ENCODE measurements around the gene LZTR1.

The LZTR1 gene

GRCh38 chr22:20970939-20971657, 11.0 kb upstream of the LZTR1 start:
- TF ChIP-seq GATA3 (IDR thresholded peaks at IDR 0.05; ENCODE audit: low read depth, low read length) (no peak), GATA2 (IDR thresholded peaks at IDR 0.05; ENCODE audit: low read depth, low read length) (no peak)

- TF ChIP-seq GATA3 (IDR thresholded peaks at IDR 0.05; ENCODE audit: low read depth, low read length) = no peak
- TF ChIP-seq GATA2 (IDR thresholded peaks at IDR 0.05; ENCODE audit: low read depth, low read length) = no peak
Measured at GRCh38 chr22:20972933-20973577, 9.0 kb upstream of the LZTR1 start.

GRCh38 chr22:20973634-20974286, 8.3 kb upstream of the LZTR1 start:
- TF ChIP-seq GATA2 (IDR thresholded peaks at IDR 0.05; ENCODE audit: low read depth, low read length) (no peak), GATA3 (IDR thresholded peaks at IDR 0.05; ENCODE audit: low read depth, low read length) (no peak)

GRCh38 chr22:20974336-20974955, 7.7 kb upstream of the LZTR1 start:
- TF ChIP-seq GATA2 (IDR thresholded peaks at IDR 0.05; ENCODE audit: low read depth, low read length) (no peak), GATA3 (IDR thresholded peaks at IDR 0.05; ENCODE audit: low read depth, low read length) (no peak)

- TF ChIP-seq GATA3 (IDR thresholded peaks at IDR 0.05; ENCODE audit: low read depth, low read length) (no peak), GATA2 (IDR thresholded peaks at IDR 0.05; ENCODE audit: low read depth, low read length) (no peak)
Measured at GRCh38 chr22:20975541-20976290, 6.4 kb upstream of the LZTR1 start.

GRCh38 chr22:20976291-20976877, 5.7 kb upstream of the LZTR1 start:
- no peak for TF ChIP-seq GATA2 (IDR thresholded peaks at IDR 0.05; ENCODE audit: low read depth, low read length)
- no peak for TF ChIP-seq GATA3 (IDR thresholded peaks at IDR 0.05; ENCODE audit: low read depth, low read length)

GRCh38 chr22:20977019-20977418, 5.1 kb upstream of the LZTR1 start:
- TF ChIP-seq GATA2 (IDR thresholded peaks at IDR 0.05; ENCODE audit: low read depth, low read length) (no peak), GATA3 (IDR thresholded peaks at IDR 0.05; ENCODE audit: low read depth, low read length) (no peak)

DNA sequence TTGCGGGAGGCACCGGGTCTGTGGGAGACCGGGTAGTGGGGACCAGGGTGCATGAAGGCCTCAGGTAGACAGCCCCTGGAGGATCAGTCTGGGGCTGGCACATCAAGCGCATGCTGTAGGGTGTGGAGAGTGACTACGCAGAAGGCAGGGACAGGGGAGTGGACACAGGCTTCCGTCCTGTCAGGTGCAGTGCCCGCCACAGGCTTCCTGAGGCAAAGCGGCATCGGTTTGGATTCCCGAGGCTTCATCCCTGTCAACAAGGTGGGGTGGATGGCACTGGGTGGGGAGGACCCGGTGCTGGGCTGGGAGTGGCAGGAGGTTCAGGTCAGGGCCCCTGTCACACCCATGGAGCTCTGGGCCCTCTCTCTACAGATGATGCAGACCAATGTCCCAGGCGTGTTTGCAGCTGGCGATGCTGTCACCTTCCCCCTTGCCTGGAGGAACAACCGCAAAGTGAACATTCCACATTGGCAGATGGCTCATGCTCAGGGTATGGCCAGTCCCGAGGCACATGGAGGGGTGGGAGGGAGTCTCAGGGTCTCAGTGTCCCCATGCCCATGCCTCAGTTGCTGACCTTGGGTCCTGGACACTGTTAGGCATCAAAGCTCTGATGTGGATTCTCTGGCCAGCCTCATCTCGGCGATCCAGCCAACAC, 4.5 kb upstream of the LZTR1 start:
- TF ChIP-seq GATA2 (IDR thresholded peaks at IDR 0.05; ENCODE audit: low read depth, low read length) = no peak
- TF ChIP-seq GATA3 (IDR thresholded peaks at IDR 0.05; ENCODE audit: low read depth, low read length) = no peak

GRCh38 chr22:20978419-20978818, 3.7 kb upstream of the LZTR1 start:
- TF ChIP-seq GATA2 (IDR thresholded peaks at IDR 0.05; ENCODE audit: low read depth, low read length) (no peak), GATA3 (IDR thresholded peaks at IDR 0.05; ENCODE audit: low read depth, low read length) (no peak)

DNA sequence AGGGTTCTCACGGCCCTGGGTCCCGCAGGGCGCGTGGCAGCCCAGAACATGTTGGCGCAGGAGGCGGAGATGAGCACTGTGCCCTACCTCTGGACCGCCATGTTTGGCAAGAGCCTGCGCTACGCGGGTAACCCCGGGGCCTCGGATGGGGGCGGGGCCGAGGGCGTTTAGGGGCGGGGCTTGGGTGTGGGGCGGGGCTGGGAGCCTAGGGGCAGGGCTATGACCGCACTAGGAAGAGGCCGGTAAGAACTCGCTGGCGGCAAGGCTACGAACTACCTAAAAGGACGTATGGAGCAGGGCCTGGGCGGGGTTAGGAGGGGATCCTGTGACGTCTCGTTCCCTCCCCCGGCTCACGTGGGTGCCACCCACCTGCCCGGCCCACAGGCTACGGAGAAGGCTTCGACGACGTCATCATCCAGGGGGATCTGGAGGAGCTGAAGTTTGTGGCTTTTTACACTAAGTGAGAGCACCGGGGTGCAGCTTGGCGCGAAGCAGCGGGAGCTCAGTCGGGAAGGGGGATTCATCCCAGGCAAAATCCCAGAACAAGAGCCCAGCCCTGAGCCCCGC, 2.8 kb upstream of the LZTR1 start:
- TF ChIP-seq GATA2 (IDR thresholded peaks at IDR 0.05; ENCODE audit: low read depth, low read length) (no peak), GATA3 (IDR thresholded peaks at IDR 0.05; ENCODE audit: low read depth, low read length) (no peak)

DNA sequence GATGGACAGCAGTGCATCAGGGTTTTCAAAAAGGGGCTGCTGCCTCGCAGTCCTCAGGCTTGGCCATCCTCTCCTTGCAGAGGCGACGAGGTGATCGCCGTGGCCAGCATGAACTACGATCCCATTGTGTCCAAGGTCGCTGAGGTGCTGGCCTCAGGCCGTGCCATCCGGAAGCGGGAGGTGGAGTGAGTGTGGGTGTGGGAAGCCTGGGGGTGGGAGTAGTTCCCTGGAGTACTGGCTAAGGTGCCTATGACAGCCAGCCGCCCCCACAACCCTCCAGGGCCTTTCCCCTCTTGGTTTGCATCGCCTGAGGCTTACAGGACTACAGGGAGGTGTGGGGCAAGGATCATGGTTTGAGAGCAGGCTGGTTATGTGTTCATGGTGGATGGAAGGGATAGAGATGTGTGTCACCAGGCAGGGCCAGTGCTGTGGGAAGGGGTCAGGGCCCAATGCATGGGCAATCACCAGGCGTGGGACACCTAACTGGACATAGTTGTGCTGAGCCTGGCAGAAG, 2.1 kb upstream of the LZTR1 start:
- TF ChIP-seq GATA3 (IDR thresholded peaks at IDR 0.05; ENCODE audit: low read depth, low read length) (no peak), GATA2 (IDR thresholded peaks at IDR 0.05; ENCODE audit: low read depth, low read length) (no peak)

- no peak for TF ChIP-seq GATA3 (IDR thresholded peaks at IDR 0.05; ENCODE audit: low read depth, low read length)
- TF ChIP-seq GATA2 (IDR thresholded peaks at IDR 0.05; ENCODE audit: low read depth, low read length) = no peak
Measured at GRCh38 chr22:20980523-20980922, 1.6 kb upstream of the LZTR1 start.

Data from SH-SY5Y (cell line).